OCI-LY7 (cell line): ENCODE measurements around the gene TMTC1. TPM values are rescaled to one million over a fixed set of nuclear protein-coding genes. Genes with fewer than 3 reads are reported as not detected.
"Not testable (repeated sequence)": the region's sequence is repeated elsewhere in the genome, so short reads cannot be mapped to it uniquely, and the experiment has no call there.

ENCODE experiments used
- BruUV-seq: library from RNA; stranded (reverse); fragments of 400-500 nt; replicated peaks from 2 replicates; lab custom pipeline; 2021; lab: Mats Ljungman, UMichigan
- CTCF ChIA-PET: fragments of 300-600 bp; sonication (Branson Sonifier 250); formaldehyde crosslinking; loops from one replicate; lab custom pipeline; 2022; ENCODE audit warnings: antibody characterized with exemption; ENCODE audit not compliant: unreplicated experiment; lab: Charles Lee
- POLR2A ChIA-PET: fragments of 300-600 bp; sonication (Branson Sonifier 250); formaldehyde crosslinking; loops from one replicate; lab custom pipeline; 2022; ENCODE audit warnings: antibody characterized with exemption; lab: Charles Lee
- DNase-seq: peaks from one replicate; pipeline ENCODE4 v3.0.0-alpha.2; 2015; ENCODE audit warnings: low spot score
- H2AFZ ChIP-seq: fragments of 200-600 bp; sonication (generic), shearing (Covaris generic); 2 replicates; pipeline ENCODE4 v1.6.1; 2014; ENCODE audit warnings: mild to moderate bottlenecking, antibody characterized with exemption, low read length, moderate library complexity
- H3K27ac ChIP-seq: fragments of 200-600 bp; sonication (generic); 2 replicates; pipeline ENCODE4 v1.5.1; 2014; ENCODE audit warnings: mixed run types, low read depth, mild to moderate bottlenecking, moderate library complexity, low read length, inconsistent platforms; ENCODE audit not compliant: poor library complexity, severe bottlenecking
- H3K36me3 ChIP-seq: fragments of 200-600 bp; sonication (generic); 2 replicates; pipeline ENCODE4 v1.6.1; 2014; ENCODE audit warnings: mild to moderate bottlenecking, antibody characterized with exemption, low read length, moderate library complexity, mixed read lengths; ENCODE audit not compliant: insufficient read depth
- H3K4me1 ChIP-seq: fragments of 200-600 bp; sonication (generic); 2 replicates; pipeline ENCODE4 v1.5.1; 2014; ENCODE audit warnings: mild to moderate bottlenecking, low read length; ENCODE audit not compliant: insufficient read depth, poor library complexity, severe bottlenecking
- H3K4me2 ChIP-seq: fragments of 200-600 bp; sonication (generic); 2 replicates; pipeline ENCODE4 v1.6.1; 2014; ENCODE audit warnings: mild to moderate bottlenecking, low read length
- H3K4me3 ChIP-seq: fragments of 200-600 bp; sonication (generic); 2 replicates; pipeline ENCODE4 v1.5.1; 2014; ENCODE audit warnings: mild to moderate bottlenecking, low read depth, low read length; ENCODE audit not compliant: poor library complexity, severe bottlenecking
- H3K79me2 ChIP-seq: fragments of 200-600 bp; sonication (generic); 2 replicates; pipeline ENCODE4 v1.6.1; 2016; ENCODE audit warnings: low read depth, mild to moderate bottlenecking, low read length, moderate library complexity, mixed read lengths; ENCODE audit not compliant: insufficient read depth
- H3K9me2 ChIP-seq: fragments of 200-600 bp; sonication (generic); 2 replicates; pipeline ENCODE4 v1.6.1; 2016; ENCODE audit warnings: mild to moderate bottlenecking, low read length, mixed read lengths; ENCODE audit not compliant: insufficient read depth
- H3K9me3 ChIP-seq: fragments of 200-600 bp; sonication (generic); 2 replicates; pipeline ENCODE4 v1.6.1; 2014; ENCODE audit warnings: mild to moderate bottlenecking, mixed run types, low read length, mixed read lengths
- H4K20me1 ChIP-seq: fragments of 200-600 bp; sonication (generic); 2 replicates; pipeline ENCODE4 v1.6.1; 2014; ENCODE audit warnings: mild to moderate bottlenecking, antibody characterized with exemption, low read length, moderate library complexity, mixed read lengths; ENCODE audit not compliant: insufficient read depth
- EZH2phosphoT487 ChIP-seq: fragments of 200-600 bp; sonication (generic); IDR thresholded peaks from 2 replicates; pipeline ENCODE4 v1.6.1; 2018; ENCODE audit warnings: low read depth, borderline replicate concordance, mild to moderate bottlenecking, mixed run types, antibody characterized with exemption, low read length, moderate library complexity, mixed read lengths
- intact Hi-C: fragments of 100-400 bp; cut with micrococcal nuclease; formaldehyde crosslinking; loops from one replicate; pipeline ENCODE4 v1.10.0; 2022; ENCODE audit not compliant: unreplicated experiment
- total RNA-seq, 2 experiments: library from RNA; depleted of rRNA in 1 of 2; stranded (reverse); fragments of >200 nt in 1 of 2; shearing (Covaris generic) in 1 of 2; gene quantifications; 2 replicates each; pipeline ENCODE4 v1.2.3, GENCODE V29; 2014 to 2022
- TF ChIP-seq, protein P1 (sequence below): fragments of 200-600 bp; sonication (generic); conservative IDR thresholded peaks from 2 replicates; pipeline ENCODE4 v1.5.1; 2014; ENCODE audit warnings: mild to moderate bottlenecking, antibody characterized with exemption, low read length, moderate library complexity, mixed read lengths

TMTC1 gene
- total RNA-seq, 2 experiments from 2014 or later = not detected

GRCh38 chr12:29634057-29634456, 149.7 kb downstream of the TMTC1 start:
- TF ChIP-seq, protein P1, sequence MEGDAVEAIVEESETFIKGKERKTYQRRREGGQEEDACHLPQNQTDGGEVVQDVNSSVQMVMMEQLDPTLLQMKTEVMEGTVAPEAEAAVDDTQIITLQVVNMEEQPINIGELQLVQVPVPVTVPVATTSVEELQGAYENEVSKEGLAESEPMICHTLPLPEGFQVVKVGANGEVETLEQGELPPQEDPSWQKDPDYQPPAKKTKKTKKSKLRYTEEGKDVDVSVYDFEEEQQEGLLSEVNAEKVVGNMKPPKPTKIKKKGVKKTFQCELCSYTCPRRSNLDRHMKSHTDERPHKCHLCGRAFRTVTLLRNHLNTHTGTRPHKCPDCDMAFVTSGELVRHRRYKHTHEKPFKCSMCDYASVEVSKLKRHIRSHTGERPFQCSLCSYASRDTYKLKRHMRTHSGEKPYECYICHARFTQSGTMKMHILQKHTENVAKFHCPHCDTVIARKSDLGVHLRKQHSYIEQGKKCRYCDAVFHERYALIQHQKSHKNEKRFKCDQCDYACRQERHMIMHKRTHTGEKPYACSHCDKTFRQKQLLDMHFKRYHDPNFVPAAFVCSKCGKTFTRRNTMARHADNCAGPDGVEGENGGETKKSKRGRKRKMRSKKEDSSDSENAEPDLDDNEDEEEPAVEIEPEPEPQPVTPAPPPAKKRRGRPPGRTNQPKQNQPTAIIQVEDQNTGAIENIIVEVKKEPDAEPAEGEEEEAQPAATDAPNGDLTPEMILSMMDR = no peak
- no peak for TF ChIP-seq EZH2phosphoT487
- DNase-seq = no peak
- Histone ChIP-seq H3K79me2 (no peaks in the 10 kb centered on the region), H3K9me2 (no peaks in the 10 kb centered on the region), H3K4me3 (no peak overlapping the region), H3K9me3 (no peaks in the 10 kb centered on the region), H3K4me2 (no peak overlapping the region), H3K27ac (no peak overlapping the region), H2AFZ (no peak overlapping the region), H4K20me1 (no peaks in the 10 kb centered on the region), H3K36me3 (no peaks in the 10 kb centered on the region), H3K4me1 (no peaks in the 10 kb centered on the region)
- CTCF ChIA-PET = no interaction called here
- intact Hi-C loops = no loop called here
- POLR2A ChIA-PET = interaction anchor here (0.8 kb wide), 1 partner anchor 50 kb away, joined by 3 read pairs; no protein-coding TSS in a partner anchor
- no TSS peak for BruUV-seq

GRCh38 chr12:29630164-29630563, 153.6 kb downstream of the TMTC1 start:
- intact Hi-C loops, H3K9me3 ChIP-seq, H3K27ac ChIP-seq, BruUV-seq, H2AFZ ChIP-seq, CTCF ChIA-PET, H3K36me3 ChIP-seq, H3K4me1 ChIP-seq, POLR2A ChIA-PET, H4K20me1 ChIP-seq, H3K4me2 ChIP-seq, DNase-seq, H3K4me3 ChIP-seq, H3K9me2 ChIP-seq, H3K79me2 ChIP-seq: not testable (repeated sequence)

DNA sequence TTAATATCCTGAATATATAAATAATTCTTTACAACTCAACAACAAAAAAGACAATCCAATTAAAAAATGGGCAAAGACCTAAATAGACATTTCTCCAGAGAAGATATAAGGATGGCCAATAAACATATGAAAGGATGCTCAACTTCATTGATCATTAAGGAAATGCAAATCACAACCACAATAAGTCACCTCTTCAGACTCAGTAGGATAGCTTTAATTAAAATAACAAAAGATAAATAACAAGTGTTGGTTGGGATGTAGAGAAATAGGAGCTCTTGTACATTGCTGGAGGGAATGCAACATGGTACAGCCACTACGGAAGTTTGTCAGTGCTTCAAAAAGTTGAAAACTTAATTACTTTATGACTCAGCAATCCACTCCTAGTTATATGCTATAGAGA, 156.5 kb downstream of the TMTC1 start:
- POLR2A ChIA-PET = interaction anchor here (0.6 kb wide), 1 partner anchor 23 kb away, joined by 3 read pairs; no protein-coding TSS in a partner anchor

More for the DNA sequence above, 156.5 kb downstream of the TMTC1 start:
- H3K4me2 ChIP-seq = no peak overlapping the region
- H4K20me1 ChIP-seq = no peaks in the 10 kb centered on the region
- no TSS peak for BruUV-seq
- H3K27ac ChIP-seq = no peak overlapping the region
- H3K9me3 ChIP-seq = no peaks in the 10 kb centered on the region
- no peaks in the 10 kb centered on the region for H3K36me3 ChIP-seq
- no peak for DNase-seq
- no peak overlapping the region for H2AFZ ChIP-seq
- no peaks in the 10 kb centered on the region for H3K9me2 ChIP-seq
- H3K4me3 ChIP-seq = no peak overlapping the region
- TF ChIP-seq, protein P1 = no peak
- TF ChIP-seq EZH2phosphoT487 = no peak
- no peaks in the 10 kb centered on the region for H3K79me2 ChIP-seq
- intact Hi-C loops = no loop called here
- CTCF ChIA-PET = no interaction called here
- no peaks in the 10 kb centered on the region for H3K4me1 ChIP-seq
